A549 (cell line): ENCODE results near the gene PLEKHH3. TPM values are rescaled to one million over a fixed set of nuclear protein-coding genes. Genes with fewer than 3 reads are reported as not detected.

Source experiments
- ATAC-seq, 2 experiments: fragments of 200-7000 bp in 1 of 2; fragments of >200 bp in 1 of 2; cut with Nextera tagmentation in 1 of 2; cut with Tn5 transposase in 1 of 2; 3 replicates each; pipeline versions ENCODE4 v1.8.0 to v1.9.1; 2018 to 2020; ENCODE audit warnings: mild to moderate bottlenecking in 1 of 2, moderate library complexity in 1 of 2
- CTCF ChIA-PET: fragments of 300-600 bp; sonication (Branson Sonifier 250); formaldehyde crosslinking; extraction: SDS; loops from one replicate; lab custom pipeline; 2021; ENCODE audit warnings: antibody characterized with exemption, inconsistent platforms; lab: Yijun Ruan, JAX
- POLR2A ChIA-PET: fragments of 350-600 bp; formaldehyde crosslinking; extraction: SDS; loops from one replicate; lab custom pipeline; 2021; ENCODE audit warnings: antibody characterized with exemption, inconsistent platforms; lab: Yijun Ruan, JAX
- DNase-seq, 2 experiments: peaks; one replicate each; pipeline versions ENCODE4 v3.0.0 to v3.0.0-alpha.2; 2011 to 2016; ENCODE audit warnings: low read depth in 1 of 2, low spot score in 1 of 2
- FAIRE-seq: peaks from 2 replicates; lab custom pipeline; 2011; peaks lifted over from hg19 to GRCh38; lab: Jason Lieb, UNC
- H3K27ac ChIP-seq, 2 experiments: fragments of >200 bp; sonication (Bioruptor Twin); formaldehyde crosslinking; 3 replicates each; pipeline ENCODE4 v1.5.1; 2016 to 2017
- H3K4me1 ChIP-seq: fragments of >200 bp; sonication (Bioruptor Twin); formaldehyde crosslinking; 3 replicates; pipeline ENCODE4 v1.6.1; 2016
- H3K4me2 ChIP-seq: fragments of >200 bp; sonication (Bioruptor Twin); formaldehyde crosslinking; 3 replicates; pipeline ENCODE4 v1.6.1; 2016
- H3K4me3 ChIP-seq: fragments of >200 bp; sonication (Bioruptor Twin); formaldehyde crosslinking; 3 replicates; pipeline ENCODE4 v1.5.1; 2016
- H3K9me3 ChIP-seq: fragments of >200 bp; sonication (Bioruptor Twin); formaldehyde crosslinking; 3 replicates; pipeline ENCODE4 v1.6.1; 2016
- EHF ChIP-seq: fragments of 250-450 bp; sonication (Bioruptor Pico); IDR thresholded peaks from 2 replicates; pipeline ENCODE4 v1.5.0; 2020; ENCODE audit warnings: mild to moderate bottlenecking
- EP300 ChIP-seq, 2 experiments: fragments of >200 bp; sonication (Bioruptor Twin); formaldehyde crosslinking; IDR thresholded peaks; 2 replicates in 1 of 2; 3 replicates in 1 of 2; pipeline ENCODE4 v1.6.1; 2016 to 2017
- ESRRA ChIP-seq: fragments of 150-350 bp; IDR thresholded peaks from 2 replicates; pipeline ENCODE4 v1.6.1; 2014; ENCODE audit warnings: mild to moderate bottlenecking, low read length, borderline replicate concordance
- FOXS1 ChIP-seq: fragments of 250-450 bp; sonication (Bioruptor Pico); IDR thresholded peaks from 2 replicates; pipeline ENCODE4 v1.5.0; 2020; ENCODE audit warnings: mild to moderate bottlenecking, moderate library complexity
- HOXA7 ChIP-seq: fragments of 250-450 bp; sonication (Bioruptor Pico); IDR thresholded peaks from 2 replicates; pipeline ENCODE4 v1.5.0; 2020; ENCODE audit warnings: mild to moderate bottlenecking, moderate library complexity
- HOXB5 ChIP-seq: fragments of 250-450 bp; sonication (Bioruptor Pico); IDR thresholded peaks from 2 replicates; pipeline ENCODE4 v1.5.0; 2020; ENCODE audit warnings: mild to moderate bottlenecking, moderate library complexity
- KDM1A ChIP-seq: fragments of 200-600 bp; sonication (generic); IDR thresholded peaks from 2 replicates; pipeline ENCODE4 v1.6.1; 2016; ENCODE audit warnings: low read depth, mild to moderate bottlenecking
- MAFK ChIP-seq: fragments of 450-650 bp; IDR thresholded peaks from 2 replicates; pipeline ENCODE4 v1.6.1; 2014; ENCODE audit not compliant: partially characterized antibody
- NR3C1 ChIP-seq: fragments of >200 bp; sonication (Bioruptor Twin); formaldehyde crosslinking; IDR thresholded peaks from 3 replicates; pipeline ENCODE4 v1.6.1; 2017
- RCOR1 ChIP-seq: fragments of 150-350 bp; IDR thresholded peaks from 2 replicates; pipeline ENCODE4 v1.6.1; 2014; ENCODE audit warnings: antibody characterized with exemption, low read length, low read depth
- SMC3 ChIP-seq: fragments of >200 bp; sonication (Bioruptor Twin); formaldehyde crosslinking; IDR thresholded peaks from 3 replicates; pipeline ENCODE4 v1.6.1; 2018; ENCODE audit warnings: inconsistent platforms
- TP53 ChIP-seq: fragments of 250-450 bp; sonication (Bioruptor Pico); IDR thresholded peaks from 2 replicates; pipeline ENCODE4 v1.5.0; 2021; ENCODE audit warnings: mild to moderate bottlenecking, moderate library complexity
- ZNF302 ChIP-seq: fragments of 250-450 bp; sonication (Bioruptor Pico); IDR thresholded peaks from 2 replicates; pipeline ENCODE4 v1.9.0; 2021; ENCODE audit warnings: inconsistent platforms, mild to moderate bottlenecking, moderate library complexity
- WGBS: methylation state at CpG from one replicate; pipeline ENCODE4 v1.1.6; 2017; ENCODE audit errors: missing lambda C conversion rate; 5-methylcytosine and 5-hydroxymethylcytosine counted together
- polyA plus RNA-seq, 4 experiments: library from polyadenylated mRNA; depleted of rRNA in 3 of 4; stranded (reverse); fragments of >200 nt; fragmentation: RNase III in 1 of 4; extraction: RNeasy Plus Mini Kit Qiagen cat#74134 plus additional on column Dnase treatment in 1 of 4; gene quantifications; 2 replicates in 3 of 4; 3 replicates in 1 of 4; pipeline ENCODE4 v1.2.3, GENCODE V29; 2011 to 2017
- TF ChIP-seq, protein P1 (sequence below): fragments of >200 bp; sonication (Bioruptor Twin); formaldehyde crosslinking; IDR thresholded peaks from 2 replicates; pipeline ENCODE4 v1.6.1; 2016
- TF ChIP-seq, protein P2 (sequence below): fragments of >200 bp; sonication (Bioruptor Twin); formaldehyde crosslinking; IDR thresholded peaks from 3 replicates; pipeline ENCODE4 v1.5.1; 2016
- TF ChIP-seq, protein P3 (sequence below): fragments of >200 bp; sonication (Bioruptor Twin); formaldehyde crosslinking; IDR thresholded peaks from 3 replicates; pipeline ENCODE4 v1.6.1; 2016
- TF ChIP-seq, protein P4 (sequence below): fragments of 450-650 bp; IDR thresholded peaks from 2 replicates; pipeline ENCODE4 v1.6.1; 2014; ENCODE audit warnings: antibody characterized with exemption
- TF ChIP-seq, protein P5 (sequence below): fragments of 200-600 bp; sonication (generic); IDR thresholded peaks from 2 replicates; pipeline ENCODE4 v1.6.1; 2016; ENCODE audit warnings: antibody characterized with exemption, mild to moderate bottlenecking, moderate library complexity

The PLEKHH3 gene
- polyA plus RNA-seq, 2 of the 4 experiments (the other 2 are of a cell fraction) = 5.5 to 14.0 TPM

DNA sequence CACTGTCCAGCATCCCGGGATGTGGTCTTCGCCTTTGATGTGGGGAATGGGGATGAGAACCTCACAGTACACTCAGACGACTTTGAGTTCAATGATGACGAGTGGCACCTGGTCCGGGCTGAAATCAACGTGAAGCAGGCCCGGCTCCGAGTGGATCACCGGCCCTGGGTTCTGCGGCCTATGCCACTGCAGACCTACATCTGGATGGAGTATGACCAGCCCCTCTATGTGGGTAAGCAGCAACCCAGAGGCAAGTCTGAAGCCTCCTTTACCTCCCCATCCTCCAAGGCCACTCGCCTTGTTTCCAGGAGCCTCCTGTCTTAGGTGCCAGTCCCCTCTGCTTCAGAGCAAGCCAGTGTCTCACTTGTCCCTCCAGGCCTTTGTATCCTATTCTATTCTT, 15.7 kb upstream of the PLEKHH3 start:
- ChIA-PET POLR2A (no interaction called here), CTCF (interaction anchor here (0.6 to 3.2 kb wide), 6 partner anchors 9 to 115 kb away, joined by 3 to 11 read pairs (median 4); partner anchors contain the start of gene PSMC3IP)
- no peaks in the 10 kb centered on the region for H3K4me1 ChIP-seq
- H3K4me3 ChIP-seq = no peak overlapping the region
- DNase-seq = no peak
- H3K4me2 ChIP-seq = no peak overlapping the region
- no peak overlapping the region for H3K27ac ChIP-seq
- WGBS = 92% methylated on average over 11 of the region's 11 CpGs
- TF ChIP-seq TP53 (CRISPR knock-in tag) = no peak
- no peak for TF ChIP-seq MAFK
- no peak for TF ChIP-seq EHF (CRISPR knock-in tag)
- ATAC-seq = no peak
- H3K9me3 ChIP-seq = no peaks in the 10 kb centered on the region
- no peak for FAIRE-seq

DNA sequence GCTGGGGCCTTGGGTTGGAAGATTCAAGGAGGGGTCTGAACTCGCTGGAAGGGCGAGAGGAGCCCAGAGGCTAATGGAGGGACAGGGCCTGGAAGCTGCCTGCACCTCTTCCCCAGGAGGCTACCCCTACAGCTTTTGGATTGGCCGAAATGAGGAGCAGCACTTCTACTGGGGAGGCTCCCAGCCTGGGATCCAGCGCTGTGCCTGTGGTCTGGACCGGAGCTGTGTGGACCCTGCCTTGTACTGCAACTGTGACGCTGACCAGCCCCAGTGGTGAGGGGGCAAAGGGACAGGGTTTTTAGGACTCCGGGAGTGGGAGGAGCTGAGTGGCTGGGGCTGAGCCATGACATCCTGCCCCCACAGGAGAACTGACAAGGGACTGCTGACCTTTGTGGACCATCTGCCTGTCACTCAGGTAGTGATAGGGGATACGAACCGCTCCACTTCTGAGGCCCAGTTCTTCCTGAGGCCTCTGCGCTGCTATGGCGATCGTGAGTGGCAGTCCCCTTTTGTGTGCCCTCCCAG, 14.3 kb upstream of the PLEKHH3 start:
- 92% methylated on average over 12 of the region's 12 CpGs for WGBS
- ChIA-PET CTCF (interaction anchor here (0.8 to 2.8 kb wide), 5 partner anchors 10 to 112 kb away, joined by 3 to 12 read pairs (median 4); no protein-coding TSS in a partner anchor), POLR2A (no interaction called here)

DNA sequence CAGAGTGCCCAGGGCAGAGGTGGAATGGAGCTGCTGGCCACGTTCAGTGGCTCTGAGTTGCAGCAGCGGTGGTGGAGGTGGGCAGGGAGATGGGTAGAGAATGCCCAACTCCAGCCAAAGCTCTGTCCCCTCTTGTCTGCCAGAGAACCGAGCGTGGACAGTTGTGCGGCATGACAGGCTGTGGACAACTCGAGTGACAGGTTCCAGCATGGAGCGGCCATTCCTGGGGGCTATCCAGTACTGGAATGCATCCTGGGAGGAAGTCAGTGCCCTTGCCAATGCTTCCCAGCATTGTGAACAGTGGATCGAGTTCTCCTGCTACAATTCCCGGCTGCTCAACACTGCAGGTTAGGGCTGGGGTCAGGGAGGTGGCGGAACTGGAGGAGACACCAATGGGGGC, 13.8 kb upstream of the PLEKHH3 start:
- ChIA-PET CTCF (interaction anchor here (0.7 to 2.8 kb wide), 8 partner anchors 9 to 826 kb away, joined by 3 to 12 read pairs (median 4); partner anchors contain the start of gene PLEKHH3), POLR2A (no interaction called here)
- WGBS = 85% methylated on average over 10 of the region's 10 CpGs
- no peak for DNase-seq
- Histone ChIP-seq H3K4me2 (no peak overlapping the region), H3K27ac (no peak overlapping the region), H3K9me3 (no peaks in the 10 kb centered on the region), H3K4me1 (no peaks in the 10 kb centered on the region)
- FAIRE-seq = no peak
- TF ChIP-seq NR3C1 (no peak), HOXA7 (no peak), KDM1A (no peak), EP300 (IDR thresholded peaks at IDR 0.05) (no peak), ESRRA (no peak), MAFK (no peak), HOXB5 (CRISPR knock-in tag) (no peak), SMC3 (no peak)
- TF ChIP-seq, protein P1, sequence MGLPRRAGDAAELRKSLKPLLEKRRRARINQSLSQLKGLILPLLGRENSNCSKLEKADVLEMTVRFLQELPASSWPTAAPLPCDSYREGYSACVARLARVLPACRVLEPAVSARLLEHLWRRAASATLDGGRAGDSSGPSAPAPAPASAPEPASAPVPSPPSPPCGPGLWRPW = no peak
- TF ChIP-seq, protein P2, sequence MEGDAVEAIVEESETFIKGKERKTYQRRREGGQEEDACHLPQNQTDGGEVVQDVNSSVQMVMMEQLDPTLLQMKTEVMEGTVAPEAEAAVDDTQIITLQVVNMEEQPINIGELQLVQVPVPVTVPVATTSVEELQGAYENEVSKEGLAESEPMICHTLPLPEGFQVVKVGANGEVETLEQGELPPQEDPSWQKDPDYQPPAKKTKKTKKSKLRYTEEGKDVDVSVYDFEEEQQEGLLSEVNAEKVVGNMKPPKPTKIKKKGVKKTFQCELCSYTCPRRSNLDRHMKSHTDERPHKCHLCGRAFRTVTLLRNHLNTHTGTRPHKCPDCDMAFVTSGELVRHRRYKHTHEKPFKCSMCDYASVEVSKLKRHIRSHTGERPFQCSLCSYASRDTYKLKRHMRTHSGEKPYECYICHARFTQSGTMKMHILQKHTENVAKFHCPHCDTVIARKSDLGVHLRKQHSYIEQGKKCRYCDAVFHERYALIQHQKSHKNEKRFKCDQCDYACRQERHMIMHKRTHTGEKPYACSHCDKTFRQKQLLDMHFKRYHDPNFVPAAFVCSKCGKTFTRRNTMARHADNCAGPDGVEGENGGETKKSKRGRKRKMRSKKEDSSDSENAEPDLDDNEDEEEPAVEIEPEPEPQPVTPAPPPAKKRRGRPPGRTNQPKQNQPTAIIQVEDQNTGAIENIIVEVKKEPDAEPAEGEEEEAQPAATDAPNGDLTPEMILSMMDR = no peak
- TF ChIP-seq, all 56 proteins: peak for 0
- no peak overlapping the region for H3K4me3 ChIP-seq
- ATAC-seq = no peak

More for the DNA sequence above, 14.3 kb upstream of the PLEKHH3 start:
- peak; percentile 14 to 23; a peak in 2 of 6 replicates for ATAC-seq
- no peak for FAIRE-seq
- Histone ChIP-seq H3K4me3 (no peak overlapping the region), H3K9me3 (no peaks in the 10 kb centered on the region), H3K27ac (no peak overlapping the region), H3K4me1 (no peaks in the 10 kb centered on the region), H3K4me2 (no peak overlapping the region)
- DNase-seq = no peak
- no peak for TF ChIP-seq RCOR1
- TF ChIP-seq HOXA7 = no peak
- no peak for TF ChIP-seq TP53 (CRISPR knock-in tag)
- TF ChIP-seq, protein P3, sequence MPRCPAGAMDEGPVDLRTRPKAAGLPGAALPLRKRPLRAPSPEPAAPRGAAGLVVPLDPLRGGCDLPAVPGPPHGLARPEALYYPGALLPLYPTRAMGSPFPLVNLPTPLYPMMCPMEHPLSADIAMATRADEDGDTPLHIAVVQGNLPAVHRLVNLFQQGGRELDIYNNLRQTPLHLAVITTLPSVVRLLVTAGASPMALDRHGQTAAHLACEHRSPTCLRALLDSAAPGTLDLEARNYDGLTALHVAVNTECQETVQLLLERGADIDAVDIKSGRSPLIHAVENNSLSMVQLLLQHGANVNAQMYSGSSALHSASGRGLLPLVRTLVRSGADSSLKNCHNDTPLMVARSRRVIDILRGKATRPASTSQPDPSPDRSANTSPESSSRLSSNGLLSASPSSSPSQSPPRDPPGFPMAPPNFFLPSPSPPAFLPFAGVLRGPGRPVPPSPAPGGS = no peak
- no peak for TF ChIP-seq SMC3
- TF ChIP-seq, protein P4, sequence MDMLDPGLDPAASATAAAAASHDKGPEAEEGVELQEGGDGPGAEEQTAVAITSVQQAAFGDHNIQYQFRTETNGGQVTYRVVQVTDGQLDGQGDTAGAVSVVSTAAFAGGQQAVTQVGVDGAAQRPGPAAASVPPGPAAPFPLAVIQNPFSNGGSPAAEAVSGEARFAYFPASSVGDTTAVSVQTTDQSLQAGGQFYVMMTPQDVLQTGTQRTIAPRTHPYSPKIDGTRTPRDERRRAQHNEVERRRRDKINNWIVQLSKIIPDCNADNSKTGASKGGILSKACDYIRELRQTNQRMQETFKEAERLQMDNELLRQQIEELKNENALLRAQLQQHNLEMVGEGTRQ = no peak
- TF ChIP-seq EP300 (IDR thresholded peaks at IDR 0.05) = no peak
- no peak for TF ChIP-seq ZNF302 (CRISPR knock-in tag)
- TF ChIP-seq, protein P5, sequence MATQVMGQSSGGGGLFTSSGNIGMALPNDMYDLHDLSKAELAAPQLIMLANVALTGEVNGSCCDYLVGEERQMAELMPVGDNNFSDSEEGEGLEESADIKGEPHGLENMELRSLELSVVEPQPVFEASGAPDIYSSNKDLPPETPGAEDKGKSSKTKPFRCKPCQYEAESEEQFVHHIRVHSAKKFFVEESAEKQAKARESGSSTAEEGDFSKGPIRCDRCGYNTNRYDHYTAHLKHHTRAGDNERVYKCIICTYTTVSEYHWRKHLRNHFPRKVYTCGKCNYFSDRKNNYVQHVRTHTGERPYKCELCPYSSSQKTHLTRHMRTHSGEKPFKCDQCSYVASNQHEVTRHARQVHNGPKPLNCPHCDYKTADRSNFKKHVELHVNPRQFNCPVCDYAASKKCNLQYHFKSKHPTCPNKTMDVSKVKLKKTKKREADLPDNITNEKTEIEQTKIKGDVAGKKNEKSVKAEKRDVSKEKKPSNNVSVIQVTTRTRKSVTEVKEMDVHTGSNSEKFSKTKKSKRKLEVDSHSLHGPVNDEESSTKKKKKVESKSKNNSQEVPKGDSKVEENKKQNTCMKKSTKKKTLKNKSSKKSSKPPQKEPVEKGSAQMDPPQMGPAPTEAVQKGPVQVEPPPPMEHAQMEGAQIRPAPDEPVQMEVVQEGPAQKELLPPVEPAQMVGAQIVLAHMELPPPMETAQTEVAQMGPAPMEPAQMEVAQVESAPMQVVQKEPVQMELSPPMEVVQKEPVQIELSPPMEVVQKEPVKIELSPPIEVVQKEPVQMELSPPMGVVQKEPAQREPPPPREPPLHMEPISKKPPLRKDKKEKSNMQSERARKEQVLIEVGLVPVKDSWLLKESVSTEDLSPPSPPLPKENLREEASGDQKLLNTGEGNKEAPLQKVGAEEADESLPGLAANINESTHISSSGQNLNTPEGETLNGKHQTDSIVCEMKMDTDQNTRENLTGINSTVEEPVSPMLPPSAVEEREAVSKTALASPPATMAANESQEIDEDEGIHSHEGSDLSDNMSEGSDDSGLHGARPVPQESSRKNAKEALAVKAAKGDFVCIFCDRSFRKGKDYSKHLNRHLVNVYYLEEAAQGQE = no peak
- TF ChIP-seq FOXS1 (CRISPR knock-in tag) = no peak
- TF ChIP-seq, all 56 proteins: peak for 0
